NCI-H226 (cell line): ENCODE results near the gene CSAG2.
"Not testable (repeated sequence)": the region's sequence is repeated elsewhere in the genome, so short reads cannot be mapped to it uniquely, and the experiment has no call there.

Source experiments
- DNase-seq: peaks from one replicate; pipeline ENCODE4 v3.0.0-alpha.2; 2015

The CSAG2 gene

GRCh38 chrX:152709173-152709572, at the start of gene CSAG2:
TSS of gene CSAG2 (minus strand) at chrX:152709273. CDS start at chrX:152709112, 161 bp downstream.
- DNase-seq, result not testable (repeated sequence)

GRCh38 chrX:152754871-152755270, 45.8 kb upstream of the CSAG2 start:
- DNase-seq, result not testable (repeated sequence)

- DNase-seq, result not testable (repeated sequence)
These were observed 44.9 kb upstream of the CSAG2 start, which contains the start of gene MAGEA2 for GRCh38 chrX:152753686-152754650. TSS of gene MAGEA2 (minus strand) at chrX:152753842. CDS start at chrX:152751363, 2,479 bp downstream.

- DNase-seq, result no peak
These were observed 29.5 kb upstream of the CSAG2 start for GRCh38 chrX:152738560-152738959.

- not testable (repeated sequence) for DNase-seq
These were observed 27.5 kb upstream of the CSAG2 start for GRCh38 chrX:152736528-152736927.

- no peak for DNase-seq
These were observed 26.9 kb upstream of the CSAG2 start for GRCh38 chrX:152735860-152736511.

- no peak for DNase-seq
These were observed 26.0 kb upstream of the CSAG2 start for GRCh38 chrX:152735101-152735500.

- DNase-seq, result not testable (repeated sequence)
These were observed 25.2 kb upstream of the CSAG2 start for GRCh38 chrX:152734143-152734858.

- no peak for DNase-seq
These were observed 24.3 kb upstream of the CSAG2 start, which contains the start of the genes CSAG1 and MAGEA12 for GRCh38 chrX:152733261-152733975. TSS of gene CSAG1 (minus strand) at chrX:152733721. CDS start at chrX:152732460, 1,261 bp downstream. TSS of gene MAGEA12 (plus strand) at chrX:152733757. CDS start at chrX:152736162, 2,405 bp downstream.

GRCh38 chrX:152725409-152725808, 16.3 kb upstream of the CSAG2 start:
- DNase-seq, result no peak

- DNase-seq, result not testable (repeated sequence)
These were observed 5.0 kb upstream of the CSAG2 start, which contains the start of gene MAGEA2B for GRCh38 chrX:152713815-152714787. TSS of gene MAGEA2B (plus strand) at chrX:152714628. CDS start at chrX:152717107, 2,479 bp downstream.

GRCh38 chrX:152713195-152713594, 4.1 kb upstream of the CSAG2 start:
- DNase-seq, result not testable (repeated sequence)

- DNase-seq, result not testable (repeated sequence)
These were observed 2.6 kb downstream of the CSAG2 start for GRCh38 chrX:152706500-152706899.

- DNase-seq, result not testable (repeated sequence)
These were observed 8.7 kb downstream of the CSAG2 start for GRCh38 chrX:152700390-152700789.

GRCh38 chrX:152697952-152698931, 10.8 kb downstream of the CSAG2 start, which contains the start of gene MAGEA3:
TSS of gene MAGEA3 (plus strand) at chrX:152698794. CDS start at chrX:152700833, 2,039 bp downstream.
- DNase-seq, result not testable (repeated sequence)

- not testable (repeated sequence) for DNase-seq
These were observed 28.1 kb downstream of the CSAG2 start for GRCh38 chrX:152681012-152681411.

- DNase-seq, result not testable (repeated sequence)
These were observed 34.4 kb downstream of the CSAG2 start for GRCh38 chrX:152674652-152675051.

- DNase-seq, result no peak
These were observed 34.9 kb downstream of the CSAG2 start for GRCh38 chrX:152674135-152674534.

- no peak for DNase-seq
These were observed 46.0 kb downstream of the CSAG2 start for GRCh38 chrX:152663086-152663485.
